PFSK-1 (cell line): ENCODE data around the gene PLA2G3.

Source experiments
- POLR2AphosphoS5 ChIP-seq: IDR thresholded peaks from 2 replicates; pipeline ENCODE4 v1.6.1; 2012; ENCODE audit warnings: low read depth, mild to moderate bottlenecking, control low read depth, low read length, moderate library complexity
- SIN3A ChIP-seq: IDR thresholded peaks from 2 replicates; pipeline ENCODE4 v1.6.1; 2012; ENCODE audit warnings: mild to moderate bottlenecking, low read length, moderate library complexity, borderline replicate concordance; ENCODE audit not compliant: insufficient read depth

DNA sequence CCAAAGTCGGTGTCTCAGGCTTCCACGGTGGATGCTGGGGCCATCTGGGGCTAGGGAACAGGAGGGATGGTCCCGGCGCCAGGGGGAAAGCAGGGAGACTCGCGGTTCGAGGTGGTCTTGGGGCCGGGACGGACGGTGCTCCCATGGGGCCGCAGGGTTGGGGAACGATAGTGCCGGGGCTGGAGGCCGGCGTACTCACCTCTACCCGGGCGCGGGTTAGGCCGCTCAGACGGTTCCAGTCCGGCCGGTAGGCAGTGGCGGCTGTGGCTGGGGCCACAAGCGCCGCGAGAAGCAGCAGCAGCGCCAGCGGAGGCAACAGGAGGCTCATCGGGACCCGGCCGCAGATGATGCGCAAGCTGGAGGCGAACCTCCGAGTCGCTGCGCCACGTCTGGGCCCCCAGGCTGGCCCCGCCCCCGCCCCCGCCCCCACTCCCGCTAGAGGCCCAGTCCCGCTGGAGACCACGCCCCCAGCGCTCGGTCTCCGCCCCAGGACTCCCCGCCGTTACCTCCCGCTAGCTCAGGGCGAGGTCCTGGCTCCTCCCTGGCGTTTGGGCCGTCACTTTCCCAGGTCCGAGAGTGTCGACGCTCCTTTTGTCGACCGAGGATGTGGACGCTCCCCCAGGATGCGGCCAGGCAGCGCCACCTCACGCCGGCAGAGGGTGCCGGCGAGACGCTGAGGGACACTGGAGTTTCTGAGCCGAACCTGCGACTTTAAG lies 33.0 kb downstream of the PLA2G3 start, which contains the start of gene SELENOM:
- TF ChIP-seq POLR2AphosphoS5 (no peak), SIN3A (no peak)
